PC-9 (cell line): ENCODE measurements around the gene PCNX1.

Experiments used
- EZH2 ChIP-seq: fragments of 200-600 bp; sonication (generic); IDR thresholded peaks from 2 replicates; pipeline ENCODE4 v1.8.0; 2017; ENCODE audit warnings: antibody characterized with exemption, low read depth
- TF ChIP-seq, protein P1 (sequence below): fragments of 200-600 bp; sonication (generic); conservative IDR thresholded peaks from 2 replicates; pipeline ENCODE4 v1.6.1; 2017; ENCODE audit warnings: mixed run types, antibody characterized with exemption, mild to moderate bottlenecking, moderate library complexity

GRCh38 chr14:70924521-70924920 lies 17.3 kb downstream of the PCNX1 start:
- TF ChIP-seq, protein P1, sequence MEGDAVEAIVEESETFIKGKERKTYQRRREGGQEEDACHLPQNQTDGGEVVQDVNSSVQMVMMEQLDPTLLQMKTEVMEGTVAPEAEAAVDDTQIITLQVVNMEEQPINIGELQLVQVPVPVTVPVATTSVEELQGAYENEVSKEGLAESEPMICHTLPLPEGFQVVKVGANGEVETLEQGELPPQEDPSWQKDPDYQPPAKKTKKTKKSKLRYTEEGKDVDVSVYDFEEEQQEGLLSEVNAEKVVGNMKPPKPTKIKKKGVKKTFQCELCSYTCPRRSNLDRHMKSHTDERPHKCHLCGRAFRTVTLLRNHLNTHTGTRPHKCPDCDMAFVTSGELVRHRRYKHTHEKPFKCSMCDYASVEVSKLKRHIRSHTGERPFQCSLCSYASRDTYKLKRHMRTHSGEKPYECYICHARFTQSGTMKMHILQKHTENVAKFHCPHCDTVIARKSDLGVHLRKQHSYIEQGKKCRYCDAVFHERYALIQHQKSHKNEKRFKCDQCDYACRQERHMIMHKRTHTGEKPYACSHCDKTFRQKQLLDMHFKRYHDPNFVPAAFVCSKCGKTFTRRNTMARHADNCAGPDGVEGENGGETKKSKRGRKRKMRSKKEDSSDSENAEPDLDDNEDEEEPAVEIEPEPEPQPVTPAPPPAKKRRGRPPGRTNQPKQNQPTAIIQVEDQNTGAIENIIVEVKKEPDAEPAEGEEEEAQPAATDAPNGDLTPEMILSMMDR, result no peak
- TF ChIP-seq EZH2, result no peak
